ENCODE results near the gene DCAF12.

DNA sequence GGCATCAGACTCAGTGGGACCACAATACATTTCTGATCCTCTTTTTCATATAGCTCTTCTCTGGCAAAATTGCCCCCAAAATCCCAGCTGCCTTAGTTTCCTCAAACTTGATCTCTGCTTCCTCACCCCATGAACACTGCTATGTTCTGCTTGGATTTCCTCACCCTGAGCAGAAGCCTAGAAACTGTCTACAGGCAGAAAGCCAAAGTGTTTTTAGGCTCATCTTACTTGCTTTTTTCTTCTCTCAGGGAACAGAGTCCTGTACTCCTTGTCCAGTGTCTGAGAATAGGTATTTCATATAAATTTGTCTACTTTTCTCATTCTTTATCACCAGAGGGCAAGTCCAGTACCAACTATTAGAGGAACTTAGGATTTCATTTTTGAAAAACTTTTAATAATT is 30.8 kb upstream of the DCAF12 start:
- TF ChIP-seq, protein P1, sequence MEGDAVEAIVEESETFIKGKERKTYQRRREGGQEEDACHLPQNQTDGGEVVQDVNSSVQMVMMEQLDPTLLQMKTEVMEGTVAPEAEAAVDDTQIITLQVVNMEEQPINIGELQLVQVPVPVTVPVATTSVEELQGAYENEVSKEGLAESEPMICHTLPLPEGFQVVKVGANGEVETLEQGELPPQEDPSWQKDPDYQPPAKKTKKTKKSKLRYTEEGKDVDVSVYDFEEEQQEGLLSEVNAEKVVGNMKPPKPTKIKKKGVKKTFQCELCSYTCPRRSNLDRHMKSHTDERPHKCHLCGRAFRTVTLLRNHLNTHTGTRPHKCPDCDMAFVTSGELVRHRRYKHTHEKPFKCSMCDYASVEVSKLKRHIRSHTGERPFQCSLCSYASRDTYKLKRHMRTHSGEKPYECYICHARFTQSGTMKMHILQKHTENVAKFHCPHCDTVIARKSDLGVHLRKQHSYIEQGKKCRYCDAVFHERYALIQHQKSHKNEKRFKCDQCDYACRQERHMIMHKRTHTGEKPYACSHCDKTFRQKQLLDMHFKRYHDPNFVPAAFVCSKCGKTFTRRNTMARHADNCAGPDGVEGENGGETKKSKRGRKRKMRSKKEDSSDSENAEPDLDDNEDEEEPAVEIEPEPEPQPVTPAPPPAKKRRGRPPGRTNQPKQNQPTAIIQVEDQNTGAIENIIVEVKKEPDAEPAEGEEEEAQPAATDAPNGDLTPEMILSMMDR (IDR thresholded peaks at IDR 0.05) = no peak
- no peak for TF ChIP-seq POLR2A (IDR thresholded peaks at IDR 0.05; ENCODE audit: low read depth)

Data from esophagus muscularis mucosa (tissue), 3 donors.